Mucosa of descending colon (tissue), 3 donors: ENCODE data around the gene PDZRN4. TPM values are rescaled to one million over a fixed set of nuclear protein-coding genes. Genes with fewer than 3 reads are reported as not detected.

Experiments used
- ATAC-seq: fragments of 200-7000 bp; cut with Tn5 transposase; one replicate; pipeline ENCODE4 v1.9.1; 2020; ENCODE audit warnings: mild to moderate bottlenecking, moderate library complexity
- DNase-seq, 3 donors: peaks; one replicate each; pipeline ENCODE4 v3.0.0-alpha.2; 2020
- H3K36me3 ChIP-seq: fragments of 200-600 bp; one replicate; pipeline ENCODE4 v1.8.0; 2021; ENCODE audit warnings: low read depth, mild to moderate bottlenecking
- H3K4me1 ChIP-seq: fragments of 200-600 bp; one replicate; pipeline ENCODE4 v1.8.0; 2021; ENCODE audit warnings: low read depth, mild to moderate bottlenecking
- H3K4me3 ChIP-seq: fragments of 200-600 bp; one replicate; pipeline ENCODE4 v1.8.0; 2021; ENCODE audit warnings: mild to moderate bottlenecking
- H3K9me3 ChIP-seq: fragments of 200-600 bp; one replicate; pipeline ENCODE4 v1.8.0; 2021; ENCODE audit warnings: mild to moderate bottlenecking
- CTCF ChIP-seq: fragments of 200-600 bp; IDR thresholded peaks from one replicate; pipeline ENCODE4 v1.8.0; 2022; ENCODE audit warnings: antibody characterized with exemption, mild to moderate bottlenecking
- intact Hi-C, 2 donors: fragments of 100-400 bp; cut with DNase I in 1 of 2; cut with micrococcal nuclease in 1 of 2; formaldehyde crosslinking; loops; one replicate each; pipeline versions ENCODE4 v1.11.0 to v1.11.1; 2022; cut with DNase I, micrococcal nuclease
- total RNA-seq, 3 donors: library from RNA; stranded (reverse); fragmentation: NEBNext Ultra II Directional in 2 of 3; extraction: Animal tissue kit (Norgen Biotek cat#: 25700) in 2 of 3; gene quantifications; one replicate each; pipeline versions ENCODE4 v1.2.1 to v1.2.4, GENCODE V29; 2021 to 2023
- donor health status: DM: no; HTN: no; CAD: no; lungs with moderate emphysema.
- donor health status: DM: no; HTN: no; CAD: no.
- donor health status: DM: no; HTN: yes; CAD: no.

PDZRN4 gene
- total RNA-seq, 3 donors from 2014 or later = 0.78 to 46.9 (median 2.0) TPM

GRCh38 chr12:41476499-41477439 is 288.6 kb downstream of the PDZRN4 start:
- TF ChIP-seq CTCF = no peak
- ATAC-seq (no peak), DNase-seq (no peak)
- Histone ChIP-seq H3K36me3 (no peaks in the 10 kb centered on the region), H3K9me3 (no peaks in the 10 kb centered on the region), H3K4me1 (no peaks in the 10 kb centered on the region), H3K4me3 (no peak overlapping the region)
- intact Hi-C loops = no loop called here

GRCh38 chr12:41479426-41479825 is 291.3 kb downstream of the PDZRN4 start:
- intact Hi-C loops = no loop called here
- Histone ChIP-seq H3K4me1 (no peaks in the 10 kb centered on the region), H3K9me3 (no peaks in the 10 kb centered on the region), H3K4me3 (no peak overlapping the region), H3K36me3 (no peaks in the 10 kb centered on the region)
- no peak for DNase-seq
- no peak for ATAC-seq
- TF ChIP-seq CTCF = no peak

GRCh38 chr12:41485203-41485602 is 297.1 kb downstream of the PDZRN4 start:
- Histone ChIP-seq H3K4me3 (no peak overlapping the region), H3K36me3 (no peaks in the 10 kb centered on the region), H3K4me1 (no peaks in the 10 kb centered on the region), H3K9me3 (no peaks in the 10 kb centered on the region)
- no peak for ATAC-seq
- DNase-seq = no peak
- intact Hi-C loops = no loop called here
- TF ChIP-seq CTCF = no peak

GRCh38 chr12:41486718-41487117 is 298.6 kb downstream of the PDZRN4 start:
- intact Hi-C loops = no loop called here
- DNase-seq (no peak), ATAC-seq (no peak)
- no peak for TF ChIP-seq CTCF
- Histone ChIP-seq H3K4me3 (no peak overlapping the region), H3K4me1 (no peaks in the 10 kb centered on the region), H3K9me3 (no peaks in the 10 kb centered on the region), H3K36me3 (no peaks in the 10 kb centered on the region)

- H3K4me1 ChIP-seq = no peaks in the 10 kb centered on the region
- no peak for TF ChIP-seq CTCF
Observed at GRCh38 chr12:41496009-41496408, 307.9 kb downstream of the PDZRN4 start.

More at GRCh38 chr12:41496009-41496408, 307.9 kb downstream of the PDZRN4 start:
- H3K36me3 ChIP-seq = no peaks in the 10 kb centered on the region
- intact Hi-C loops = no loop called here
- H3K9me3 ChIP-seq = no peaks in the 10 kb centered on the region
- H3K4me3 ChIP-seq = no peak overlapping the region
- ATAC-seq (no peak), DNase-seq (no peak)
